PC-9 (cell line): ENCODE results near the gene DRD3. TPM values are rescaled to one million over a fixed set of nuclear protein-coding genes. Genes with fewer than 3 reads are reported as not detected.

ENCODE experiments used
- BruUV-seq: library from RNA; stranded (reverse); fragments of 400-500 nt; replicated peaks from 2 replicates; lab custom pipeline; 2021; lab: Mats Ljungman, UMichigan
- CTCF ChIA-PET: fragments of 300-600 bp; sonication (Branson Sonifier 250); formaldehyde crosslinking; loops from one replicate; lab custom pipeline; 2022; ENCODE audit warnings: antibody characterized with exemption; lab: Charles Lee
- POLR2A ChIA-PET: fragments of 300-600 bp; sonication (Branson Sonifier 250); formaldehyde crosslinking; loops from one replicate; lab custom pipeline; 2022; ENCODE audit warnings: antibody characterized with exemption; ENCODE audit not compliant: unreplicated experiment; lab: Charles Lee
- DNase-seq, 2 experiments: peaks; one replicate each; pipeline versions ENCODE4 v3.0.0 to v3.0.0-alpha.2; 2015 to 2022; ENCODE audit warnings: mixed read lengths in 1 of 2
- H2AFZ ChIP-seq: fragments of 200-600 bp; sonication (generic); 2 replicates; pipeline ENCODE4 v1.8.1; 2017; ENCODE audit warnings: antibody characterized with exemption
- H3F3A ChIP-seq: fragments of 200-600 bp; sonication (generic); 2 replicates; pipeline ENCODE4 v1.8.1; 2017; ENCODE audit warnings: antibody characterized with exemption, mild to moderate bottlenecking, low read depth; ENCODE audit not compliant: insufficient read depth
- H3K27ac ChIP-seq: fragments of 200-600 bp; sonication (generic); 2 replicates; pipeline ENCODE4 v1.6.1; 2016; ENCODE audit warnings: mixed run types
- H3K27me3 ChIP-seq: fragments of 200-600 bp; sonication (generic); 2 replicates; pipeline ENCODE4 v1.6.1; 2016; ENCODE audit warnings: low read depth, mixed run types; ENCODE audit not compliant: insufficient read depth
- H3K36me3 ChIP-seq: fragments of 200-600 bp; sonication (generic); 2 replicates; pipeline ENCODE4 v1.6.1; 2016; ENCODE audit warnings: low read depth, mixed run types
- H3K4me1 ChIP-seq: fragments of 200-600 bp; sonication (generic); replicated peaks from 2 replicates; pipeline ENCODE4 v1.6.1; 2016; ENCODE audit warnings: mixed run types; ENCODE audit not compliant: insufficient read depth
- H3K4me2 ChIP-seq: fragments of 200-600 bp; sonication (generic); 2 replicates; pipeline ENCODE4 v1.6.1; 2017; ENCODE audit warnings: mixed run types
- H3K4me3 ChIP-seq: fragments of 200-600 bp; sonication (generic); 2 replicates; pipeline ENCODE4 v1.6.1; 2016; ENCODE audit warnings: mixed run types
- H3K79me2 ChIP-seq: fragments of 200-600 bp; sonication (generic); 2 replicates; pipeline ENCODE4 v1.6.1; 2017; ENCODE audit warnings: low read depth, mixed run types
- H3K9me2 ChIP-seq: fragments of 200-600 bp; sonication (generic); 2 replicates; pipeline ENCODE4 v1.8.1; 2017; ENCODE audit warnings: mild to moderate bottlenecking; ENCODE audit not compliant: insufficient read depth
- H3K9me3 ChIP-seq: fragments of 200-600 bp; sonication (generic); 2 replicates; pipeline ENCODE4 v1.8.1; 2016; ENCODE audit warnings: low read depth; ENCODE audit not compliant: insufficient read depth
- H4K20me1 ChIP-seq: fragments of 200-600 bp; sonication (generic); 2 replicates; pipeline ENCODE4 v1.8.1; 2017; ENCODE audit not compliant: insufficient read depth
- EZH2 ChIP-seq: fragments of 200-600 bp; sonication (generic); IDR thresholded peaks from 2 replicates; pipeline ENCODE4 v1.8.0; 2017; ENCODE audit warnings: antibody characterized with exemption, low read depth
- intact Hi-C: fragments of 100-400 bp; cut with micrococcal nuclease; formaldehyde crosslinking; loops from one replicate; pipeline ENCODE4 v1.10.0; 2022; ENCODE audit not compliant: unreplicated experiment
- total RNA-seq: library from RNA; stranded (reverse); gene quantifications from 2 replicates; pipeline ENCODE4 v1.2.3, GENCODE V29; 2021
- TF ChIP-seq, protein P1 (sequence below): fragments of 200-600 bp; sonication (generic); conservative IDR thresholded peaks from 2 replicates; pipeline ENCODE4 v1.6.1; 2017; ENCODE audit warnings: mixed run types, antibody characterized with exemption, mild to moderate bottlenecking, moderate library complexity

DRD3 gene
- total RNA-seq, 1 experiment from 2014 or later = not detected

DNA sequence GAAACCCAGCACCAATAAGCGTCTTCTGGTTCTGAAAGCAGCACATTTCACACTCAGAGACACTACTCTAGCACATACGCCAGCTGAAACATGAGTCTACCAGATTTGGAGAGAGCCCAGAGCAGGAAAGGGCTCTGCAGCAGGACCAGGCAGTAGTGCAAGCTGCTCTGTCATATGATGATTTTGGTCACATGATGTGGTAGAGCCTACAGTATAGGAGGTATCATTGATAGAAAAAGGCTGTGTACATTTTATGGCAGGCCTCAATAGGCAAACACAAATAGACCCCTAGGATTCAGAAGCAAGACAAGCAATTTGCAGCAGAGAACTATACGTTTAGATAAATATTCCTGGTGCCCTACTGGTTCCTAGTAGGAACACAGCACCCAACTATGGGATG lies 64.1 kb downstream of the DRD3 start:
- H3K79me2 ChIP-seq = no peaks in the 10 kb centered on the region
- no peak for DNase-seq
- H3K4me2 ChIP-seq = no peak overlapping the region
- H3K9me2 ChIP-seq = no peaks in the 10 kb centered on the region
- no peak overlapping the region for H3K27ac ChIP-seq
- H3K4me3 ChIP-seq = no peak overlapping the region
- no peaks in the 10 kb centered on the region for H3K27me3 ChIP-seq
- H4K20me1 ChIP-seq = no peaks in the 10 kb centered on the region
- no peaks in the 10 kb centered on the region for H3K9me3 ChIP-seq
- TF ChIP-seq EZH2 = no peak
- TF ChIP-seq, protein P1, sequence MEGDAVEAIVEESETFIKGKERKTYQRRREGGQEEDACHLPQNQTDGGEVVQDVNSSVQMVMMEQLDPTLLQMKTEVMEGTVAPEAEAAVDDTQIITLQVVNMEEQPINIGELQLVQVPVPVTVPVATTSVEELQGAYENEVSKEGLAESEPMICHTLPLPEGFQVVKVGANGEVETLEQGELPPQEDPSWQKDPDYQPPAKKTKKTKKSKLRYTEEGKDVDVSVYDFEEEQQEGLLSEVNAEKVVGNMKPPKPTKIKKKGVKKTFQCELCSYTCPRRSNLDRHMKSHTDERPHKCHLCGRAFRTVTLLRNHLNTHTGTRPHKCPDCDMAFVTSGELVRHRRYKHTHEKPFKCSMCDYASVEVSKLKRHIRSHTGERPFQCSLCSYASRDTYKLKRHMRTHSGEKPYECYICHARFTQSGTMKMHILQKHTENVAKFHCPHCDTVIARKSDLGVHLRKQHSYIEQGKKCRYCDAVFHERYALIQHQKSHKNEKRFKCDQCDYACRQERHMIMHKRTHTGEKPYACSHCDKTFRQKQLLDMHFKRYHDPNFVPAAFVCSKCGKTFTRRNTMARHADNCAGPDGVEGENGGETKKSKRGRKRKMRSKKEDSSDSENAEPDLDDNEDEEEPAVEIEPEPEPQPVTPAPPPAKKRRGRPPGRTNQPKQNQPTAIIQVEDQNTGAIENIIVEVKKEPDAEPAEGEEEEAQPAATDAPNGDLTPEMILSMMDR = no peak
- no peaks in the 10 kb centered on the region for H3K4me1 ChIP-seq
- ChIA-PET CTCF (no interaction called here), POLR2A (no interaction called here)
- H3F3A ChIP-seq = no peaks in the 10 kb centered on the region
- no peaks in the 10 kb centered on the region for H3K36me3 ChIP-seq
- intact Hi-C loops = no loop called here
- no TSS peak for BruUV-seq
- H2AFZ ChIP-seq = no peak overlapping the region

DNA sequence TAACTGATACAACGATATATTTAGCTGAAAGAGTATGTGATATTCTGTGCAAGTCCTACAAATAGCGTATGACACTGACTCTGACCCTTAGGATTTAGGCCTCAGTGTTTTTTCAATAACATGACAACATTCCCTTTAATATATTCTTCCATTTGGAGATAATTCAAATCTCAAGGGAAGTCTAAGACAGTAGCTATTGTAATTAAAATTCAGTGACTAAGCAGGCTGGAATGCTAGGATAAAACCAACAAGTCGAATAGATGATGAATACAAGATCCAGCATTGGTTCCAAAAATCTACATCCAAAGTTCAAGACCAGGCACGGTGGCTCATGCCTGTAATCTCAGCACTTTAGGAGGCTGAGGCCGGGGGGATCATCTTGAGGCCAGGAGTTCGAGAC lies 66.2 kb downstream of the DRD3 start:
- Histone ChIP-seq H3K27me3 (no peaks in the 10 kb centered on the region), H3K4me3 (no peak overlapping the region), H3K27ac (no peak overlapping the region), H4K20me1 (no peaks in the 10 kb centered on the region), H3K9me3 (no peaks in the 10 kb centered on the region), H3K36me3 (no peaks in the 10 kb centered on the region), H3K79me2 (no peaks in the 10 kb centered on the region), H3K4me1 (no peaks in the 10 kb centered on the region), H2AFZ (no peak overlapping the region), H3K9me2 (no peaks in the 10 kb centered on the region), H3K4me2 (no peak overlapping the region), H3F3A (no peaks in the 10 kb centered on the region)
- no peak for DNase-seq
- POLR2A ChIA-PET = no interaction called here
- CTCF ChIA-PET = no interaction called here
- TF ChIP-seq, protein P1 = no peak
- TF ChIP-seq EZH2 = no peak
- intact Hi-C loops = no loop called here
- BruUV-seq = no TSS peak

DNA sequence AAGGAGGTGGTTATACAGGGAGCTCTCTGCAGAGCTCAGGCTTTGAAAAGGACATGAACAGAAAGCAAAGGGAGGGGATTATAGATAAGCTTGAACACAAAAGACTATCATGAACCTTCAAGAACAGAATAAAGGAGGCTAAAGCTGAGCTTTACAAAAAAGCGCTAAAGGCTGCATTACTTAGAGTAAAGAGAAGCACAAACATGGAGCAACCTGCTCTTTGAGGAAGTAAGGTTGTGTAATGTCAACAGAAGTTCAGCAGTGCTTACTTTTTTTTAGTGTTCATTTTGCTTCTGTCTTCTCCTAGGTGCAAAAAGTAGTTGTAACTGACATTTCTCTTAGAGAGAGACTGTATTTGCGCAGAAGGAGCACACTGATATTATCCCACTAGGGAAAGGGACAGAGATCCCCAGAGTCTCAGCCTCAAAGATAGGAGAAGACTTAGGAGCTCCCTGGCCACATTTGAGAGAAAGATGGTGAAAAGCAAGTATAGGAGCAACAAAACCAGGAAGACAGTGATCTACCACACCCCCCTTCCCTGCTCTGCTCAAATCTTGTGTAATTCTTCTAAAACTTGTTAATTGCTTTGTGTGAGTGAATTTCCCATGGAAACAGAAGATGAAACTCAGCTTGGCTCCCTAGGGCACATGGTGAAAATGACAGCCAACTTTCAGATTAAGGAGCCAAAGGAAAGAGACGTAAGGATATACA lies 67.6 kb downstream of the DRD3 start:
- no peak overlapping the region for H2AFZ ChIP-seq
- no peaks in the 10 kb centered on the region for H3K9me2 ChIP-seq
- no peaks in the 10 kb centered on the region for H3K27me3 ChIP-seq
- POLR2A ChIA-PET = interaction anchor here (0.6 kb wide), 1 partner anchor 280 kb away, joined by 5 read pairs; no protein-coding TSS in a partner anchor
- no TSS peak for BruUV-seq
- H3K36me3 ChIP-seq = no peaks in the 10 kb centered on the region
- no peaks in the 10 kb centered on the region for H3F3A ChIP-seq
- TF ChIP-seq, protein P1 = no peak
- no peak for TF ChIP-seq EZH2
- no peak overlapping the region for H3K4me3 ChIP-seq
- no peak overlapping the region for H3K4me2 ChIP-seq
- no peaks in the 10 kb centered on the region for H3K4me1 ChIP-seq
- CTCF ChIA-PET = no interaction called here
- no peaks in the 10 kb centered on the region for H3K79me2 ChIP-seq
- no peak for DNase-seq
- intact Hi-C loops = no loop called here
- no peaks in the 10 kb centered on the region for H4K20me1 ChIP-seq
- H3K9me3 ChIP-seq = no peaks in the 10 kb centered on the region
- no peak overlapping the region for H3K27ac ChIP-seq
